HG03045 (cell line): ENCODE results near the gene MT1F.
"Not testable (repeated sequence)": the region's sequence is repeated elsewhere in the genome, so short reads cannot be mapped to it uniquely, and the experiment has no call there.

Source experiments
- ATAC-seq: cut with Tn5 transposase; IDR thresholded peaks from one replicate; pipeline ENCODE4 v1.9.1; 2021; ENCODE audit warnings: mild to moderate bottlenecking, moderate library complexity; ENCODE audit not compliant: unreplicated experiment

The MT1F gene

DNA sequence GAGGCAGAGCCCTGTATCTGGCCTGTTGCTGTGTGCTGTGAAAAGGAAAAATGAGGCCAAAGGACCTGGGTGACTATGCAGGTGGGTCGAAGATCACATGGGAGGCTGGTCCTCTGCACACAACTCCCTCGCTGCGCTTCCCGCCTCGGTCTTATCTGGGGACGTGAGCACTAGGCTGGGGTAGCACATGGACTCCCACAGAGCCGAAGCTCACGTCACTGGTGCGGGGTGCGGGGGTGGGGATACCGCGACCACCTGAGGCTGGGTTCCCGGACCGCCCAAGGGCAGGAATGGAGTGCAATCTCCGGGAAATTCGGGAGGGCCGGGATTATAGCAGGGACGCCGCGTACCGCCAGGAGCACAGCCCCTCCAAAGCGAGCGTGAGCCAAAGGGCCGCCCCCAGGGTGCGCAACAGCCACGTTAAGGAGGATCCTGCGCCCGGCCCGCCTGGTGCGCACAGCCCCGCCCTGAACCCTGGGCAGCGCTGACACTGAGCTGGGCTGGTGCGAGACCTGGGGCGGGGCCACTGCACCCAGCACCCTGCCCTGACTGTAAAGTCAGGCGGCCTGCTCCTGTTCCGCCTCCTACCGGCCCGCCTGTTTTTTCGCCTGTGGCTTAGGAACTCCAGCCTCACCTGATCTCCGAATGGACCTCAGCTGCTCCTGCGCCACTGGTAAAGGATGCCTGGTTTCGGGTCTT lies 14.5 kb upstream of the MT1F start:
- ATAC-seq, result peak; percentile 61

DNA sequence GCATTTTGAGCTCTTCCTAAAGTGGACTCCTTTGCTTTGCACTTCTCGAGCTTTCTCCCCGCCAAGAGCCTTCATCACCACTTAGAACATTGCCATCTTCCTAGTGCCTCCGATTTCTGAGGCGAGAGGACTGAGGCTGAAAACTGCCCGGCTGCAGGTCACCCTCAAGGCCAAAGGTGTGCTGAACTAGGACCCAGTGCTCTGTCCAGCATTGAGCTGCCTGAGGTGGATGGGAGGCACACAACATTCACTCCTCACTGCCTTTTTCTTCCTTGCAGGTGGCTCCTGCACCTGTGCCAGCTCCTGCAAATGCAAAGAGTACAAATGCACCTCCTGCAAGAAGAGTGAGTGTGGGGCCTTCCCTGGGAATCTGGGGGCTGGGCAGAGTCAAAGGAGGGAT lies 13.9 kb upstream of the MT1F start:
- no peak for ATAC-seq

DNA sequence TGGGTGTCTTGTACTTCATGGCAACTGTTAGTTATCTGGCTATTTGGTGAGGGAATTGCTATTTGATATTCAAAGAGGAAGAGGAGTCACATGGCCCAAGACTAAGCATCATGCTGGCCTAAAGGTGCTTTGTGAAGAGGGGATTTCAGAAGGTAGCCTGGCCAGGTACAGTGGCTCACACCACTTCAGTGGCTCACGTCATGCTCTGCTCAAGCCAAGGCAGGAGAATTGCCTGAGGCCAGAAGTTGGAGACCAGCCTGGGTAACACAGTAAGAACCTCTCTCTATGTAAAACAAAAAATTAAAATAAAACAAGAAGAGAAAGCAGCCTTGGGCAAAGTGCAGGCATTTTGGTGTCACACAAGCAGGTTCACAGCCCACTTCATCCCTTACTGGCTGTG lies 12.4 kb upstream of the MT1F start:
- no peak for ATAC-seq

DNA sequence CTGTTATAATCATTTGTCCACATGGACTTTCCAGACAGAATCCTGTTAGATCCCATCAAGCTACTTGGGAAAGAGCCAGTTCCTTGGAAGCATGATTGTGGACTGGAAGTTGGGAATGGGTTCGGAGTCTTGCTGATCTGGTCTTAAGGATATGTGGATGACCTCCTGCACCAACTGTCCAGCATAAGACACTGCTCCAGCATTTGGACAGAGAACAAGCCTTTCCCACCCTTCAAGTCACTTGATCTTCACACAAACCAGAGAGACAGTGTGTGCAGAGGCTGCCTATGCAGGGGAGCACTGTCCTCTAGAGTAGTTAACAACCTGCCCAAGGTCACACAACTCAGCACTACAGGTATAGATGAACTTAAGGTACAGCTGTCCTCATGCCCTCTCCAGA lies 11.9 kb upstream of the MT1F start:
- ATAC-seq, result no peak

DNA sequence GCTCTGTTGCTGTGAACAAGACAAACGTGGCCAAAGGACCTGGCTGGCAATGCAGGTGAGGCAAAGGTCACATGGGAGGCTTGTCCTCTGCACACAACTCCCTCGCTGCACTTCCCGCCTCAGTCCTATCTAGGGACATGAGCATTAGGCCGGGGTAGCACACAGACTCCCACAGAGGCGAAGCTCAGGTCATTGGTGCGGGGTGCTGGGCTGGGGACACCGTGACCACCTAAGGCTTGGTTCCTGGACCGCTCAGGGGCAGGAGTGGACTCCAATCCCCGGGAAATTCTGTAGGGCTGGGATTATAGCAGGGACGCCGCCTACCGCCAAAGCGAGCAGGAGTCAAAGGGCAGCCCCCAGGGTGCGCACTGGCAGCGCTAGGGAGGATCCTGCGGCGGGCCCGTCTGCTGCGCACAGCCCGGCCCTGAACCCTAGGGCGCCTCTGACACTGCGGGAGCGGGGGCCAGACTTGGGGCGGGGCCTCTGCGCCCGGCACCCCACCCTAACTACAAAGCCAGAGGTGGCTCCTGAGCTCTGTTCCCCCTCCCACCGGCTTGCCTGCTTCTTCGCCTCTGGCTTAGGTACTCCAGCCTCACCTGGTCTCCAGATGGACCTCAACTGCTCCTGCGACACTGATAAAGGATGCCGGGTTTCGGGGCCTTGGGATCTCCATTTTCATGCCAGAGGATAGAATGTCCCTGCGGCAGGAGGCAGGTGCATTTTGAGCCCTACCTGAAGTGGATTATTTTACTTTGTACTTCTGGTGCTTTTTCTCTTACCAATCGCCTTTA lies 9.9 kb upstream of the MT1F start:
- no peak for ATAC-seq

DNA sequence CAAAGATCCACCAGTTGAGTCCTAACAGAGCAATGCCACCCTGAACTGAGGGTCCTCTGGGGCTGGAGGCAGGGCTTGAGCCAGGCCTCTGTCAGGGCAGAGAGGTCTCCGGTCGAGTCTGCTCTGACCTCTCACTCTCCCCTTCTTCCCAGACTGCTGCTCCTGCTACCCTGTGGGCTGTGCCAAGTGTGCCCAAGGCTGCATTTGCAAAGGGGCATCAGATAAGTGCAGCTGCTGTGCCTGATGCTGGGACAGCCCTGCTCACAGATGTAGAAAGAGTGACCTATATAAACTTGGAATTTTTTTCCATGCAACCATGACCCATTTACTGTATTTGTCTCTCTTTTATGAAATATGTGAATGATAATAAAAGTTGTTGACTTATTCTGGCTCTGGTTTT lies 8.5 kb upstream of the MT1F start:
- no peak for ATAC-seq

DNA sequence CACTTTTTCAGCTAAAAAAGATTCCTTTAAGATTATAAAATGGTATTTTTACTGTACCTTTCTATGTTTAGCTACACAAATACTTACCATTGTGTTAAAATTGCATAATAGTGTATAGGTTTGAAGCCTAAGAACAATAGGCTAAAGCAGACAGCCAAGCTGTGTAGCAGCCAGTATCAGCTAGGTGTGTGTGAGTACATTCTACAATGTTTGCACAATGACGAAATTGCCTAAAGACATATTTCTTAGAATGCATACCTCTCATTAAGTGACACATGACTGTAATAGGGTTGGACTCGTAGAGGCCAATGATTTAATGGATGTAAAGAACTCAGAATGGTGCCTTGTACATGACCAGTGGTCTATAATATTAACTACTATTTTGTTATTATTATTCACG lies 7.9 kb upstream of the MT1F start:
- no peak for ATAC-seq

DNA sequence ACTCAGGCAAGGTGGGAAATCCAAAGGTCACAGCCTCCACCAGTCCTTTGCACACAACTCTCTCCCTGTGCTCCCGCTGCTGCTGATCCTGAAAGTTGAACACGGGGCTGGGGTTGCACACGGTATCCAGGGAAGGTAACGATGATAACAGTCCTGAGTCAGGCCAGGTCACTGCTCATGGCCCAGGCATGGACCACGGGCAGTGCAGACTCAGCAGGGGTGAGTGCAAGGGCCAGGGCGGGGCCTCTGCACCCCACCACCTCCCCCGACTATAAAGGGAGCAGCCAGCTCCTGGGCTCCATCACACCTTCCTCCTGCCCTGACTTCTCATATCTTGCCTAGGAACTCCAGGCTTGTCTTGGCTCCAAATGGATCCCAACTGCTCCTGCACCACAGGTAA lies 6.2 kb upstream of the MT1F start, which contains the start of gene MT1B:
Gene MT1B, plus strand, starts transcription at position 301 of the 400 bp plus-strand sequence. Its CDS starts 68 bp downstream, at position 369.
- ATAC-seq, result no peak

DNA sequence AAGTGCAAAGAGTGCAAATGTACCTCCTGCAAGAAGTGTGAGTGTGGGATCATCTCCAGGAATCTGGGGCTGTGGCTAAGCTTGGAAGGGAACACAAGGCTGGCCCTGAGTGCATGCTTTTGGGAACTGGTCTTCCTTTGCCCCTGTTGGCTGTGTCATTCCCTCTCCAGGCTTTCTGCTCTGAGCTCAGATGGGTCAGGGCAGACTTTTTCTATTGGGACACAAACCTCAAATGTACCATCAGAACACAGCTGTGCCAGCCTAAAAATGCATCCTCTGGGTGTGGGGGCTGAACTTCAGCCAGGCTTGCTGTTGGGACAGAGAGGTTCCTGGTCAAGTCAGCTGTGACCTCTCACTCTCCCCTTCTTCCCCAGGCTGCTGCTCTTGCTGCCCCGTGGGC lies 5.2 kb upstream of the MT1F start:
- ATAC-seq, result no peak

DNA sequence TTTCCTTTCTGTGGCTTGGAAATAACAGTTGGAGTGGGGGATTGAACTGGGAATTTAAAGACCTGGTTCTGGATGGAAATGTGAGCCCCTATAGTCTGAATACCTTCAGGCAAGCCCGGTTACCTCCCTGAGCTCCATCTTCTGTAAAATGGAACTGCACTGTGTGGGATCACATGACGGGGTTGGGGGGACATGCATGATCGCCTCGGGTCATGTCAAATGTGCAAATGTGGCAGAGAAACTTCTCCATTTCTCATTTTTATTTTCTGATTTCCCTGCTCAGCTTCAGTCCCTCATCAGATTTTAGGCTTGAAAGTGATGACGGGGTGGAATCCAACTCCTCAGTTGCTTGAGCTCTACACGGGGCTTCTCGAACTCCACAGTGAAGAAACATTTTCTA lies 4.5 kb upstream of the MT1F start:
- ATAC-seq, result no peak

DNA sequence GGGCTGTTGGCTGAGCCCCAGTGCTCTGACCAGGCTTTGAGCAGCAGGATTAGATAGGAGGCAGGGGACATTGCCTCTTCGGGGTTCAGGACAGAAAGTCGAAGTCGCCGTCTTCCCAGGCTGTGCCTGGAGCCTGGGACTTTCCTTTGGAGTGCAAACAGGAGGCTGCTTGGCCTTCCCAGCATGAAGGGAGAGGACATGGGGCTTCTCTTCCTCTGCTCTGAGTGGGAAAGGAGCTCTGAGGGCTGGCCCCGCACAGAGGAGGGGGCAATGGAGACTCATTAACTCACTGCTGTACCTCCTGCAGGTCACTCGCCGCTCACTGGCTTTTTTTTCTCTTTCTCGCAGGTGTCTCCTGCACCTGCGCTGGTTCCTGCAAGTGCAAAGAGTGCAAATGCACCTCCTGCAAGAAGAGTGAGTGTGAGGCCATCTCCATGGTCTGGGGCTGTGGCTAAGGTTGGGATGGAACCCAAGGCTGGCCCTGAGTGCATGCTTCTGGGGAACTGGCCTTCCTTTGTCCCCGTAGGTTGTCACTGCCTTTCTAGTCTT lies 642 bp downstream of the MT1F start:
- no peak for ATAC-seq

DNA sequence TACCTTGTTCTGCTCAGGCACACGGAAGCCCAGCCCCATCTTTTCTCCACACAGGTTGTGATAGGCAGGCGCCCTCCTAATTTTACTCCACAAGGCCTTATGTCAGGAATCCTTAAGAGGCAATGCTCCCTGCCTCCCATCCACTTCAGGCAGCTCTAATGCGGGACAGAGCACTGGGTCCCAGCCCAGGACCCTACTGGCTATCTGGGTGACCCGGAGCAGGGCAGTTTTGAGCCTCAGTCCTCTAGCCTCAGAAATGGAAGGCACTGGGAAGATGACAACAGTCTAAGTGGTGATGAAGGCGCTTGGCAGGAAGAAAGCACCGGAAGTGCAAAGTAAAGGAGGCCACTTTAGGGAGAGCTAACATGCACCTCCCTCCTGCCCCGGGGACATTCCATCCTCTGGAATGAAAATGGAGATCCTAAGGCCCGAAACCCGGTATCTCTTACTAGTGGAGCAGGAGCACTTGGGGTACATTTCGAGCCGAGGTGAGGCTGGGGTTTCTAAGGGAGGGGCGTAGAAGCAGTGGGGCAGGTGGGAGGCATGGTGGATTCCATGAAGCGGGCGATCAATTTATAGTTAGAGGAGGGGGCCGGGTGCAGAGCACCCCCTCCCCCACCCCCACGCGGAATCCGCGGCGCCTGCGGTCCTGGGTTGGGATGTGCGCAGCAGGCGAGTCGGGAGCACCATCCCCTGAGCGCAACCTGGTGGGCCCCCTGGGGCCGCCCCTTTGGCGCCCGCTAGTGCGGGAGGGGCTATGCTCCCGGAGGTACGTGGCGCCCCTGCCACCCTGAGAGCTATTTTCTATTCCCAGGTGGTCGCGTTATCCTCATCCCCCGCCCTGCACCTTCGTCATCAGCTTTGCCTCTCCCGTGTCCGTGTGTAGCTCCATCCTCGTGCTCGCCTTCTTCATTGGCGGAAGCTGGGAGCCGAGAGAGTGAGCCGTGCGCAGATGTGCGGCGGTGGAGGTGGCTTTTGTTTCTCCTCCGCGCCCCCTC lies 4.9 kb downstream of the MT1F start:
- ATAC-seq, result no peak

DNA sequence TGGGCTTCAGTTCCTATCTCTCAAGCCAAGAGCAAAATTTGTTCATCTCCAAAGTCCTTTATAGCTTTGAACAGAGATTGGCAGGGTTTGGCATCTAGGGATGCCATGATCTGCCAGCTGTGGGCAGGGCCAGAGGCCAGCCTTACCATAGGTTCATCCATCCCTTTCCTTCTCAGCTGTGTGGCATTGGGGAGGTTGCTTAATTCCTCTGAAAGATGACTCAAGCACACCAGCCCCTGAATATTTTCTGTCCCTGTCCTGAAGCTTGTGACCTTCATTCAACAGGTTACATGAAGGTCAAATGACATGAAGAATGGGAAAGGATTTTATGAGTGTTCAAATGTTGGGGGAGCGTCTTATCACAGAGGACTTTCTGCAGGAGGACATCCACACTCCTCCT lies 6.7 kb downstream of the MT1F start:
- ATAC-seq, result no peak

DNA sequence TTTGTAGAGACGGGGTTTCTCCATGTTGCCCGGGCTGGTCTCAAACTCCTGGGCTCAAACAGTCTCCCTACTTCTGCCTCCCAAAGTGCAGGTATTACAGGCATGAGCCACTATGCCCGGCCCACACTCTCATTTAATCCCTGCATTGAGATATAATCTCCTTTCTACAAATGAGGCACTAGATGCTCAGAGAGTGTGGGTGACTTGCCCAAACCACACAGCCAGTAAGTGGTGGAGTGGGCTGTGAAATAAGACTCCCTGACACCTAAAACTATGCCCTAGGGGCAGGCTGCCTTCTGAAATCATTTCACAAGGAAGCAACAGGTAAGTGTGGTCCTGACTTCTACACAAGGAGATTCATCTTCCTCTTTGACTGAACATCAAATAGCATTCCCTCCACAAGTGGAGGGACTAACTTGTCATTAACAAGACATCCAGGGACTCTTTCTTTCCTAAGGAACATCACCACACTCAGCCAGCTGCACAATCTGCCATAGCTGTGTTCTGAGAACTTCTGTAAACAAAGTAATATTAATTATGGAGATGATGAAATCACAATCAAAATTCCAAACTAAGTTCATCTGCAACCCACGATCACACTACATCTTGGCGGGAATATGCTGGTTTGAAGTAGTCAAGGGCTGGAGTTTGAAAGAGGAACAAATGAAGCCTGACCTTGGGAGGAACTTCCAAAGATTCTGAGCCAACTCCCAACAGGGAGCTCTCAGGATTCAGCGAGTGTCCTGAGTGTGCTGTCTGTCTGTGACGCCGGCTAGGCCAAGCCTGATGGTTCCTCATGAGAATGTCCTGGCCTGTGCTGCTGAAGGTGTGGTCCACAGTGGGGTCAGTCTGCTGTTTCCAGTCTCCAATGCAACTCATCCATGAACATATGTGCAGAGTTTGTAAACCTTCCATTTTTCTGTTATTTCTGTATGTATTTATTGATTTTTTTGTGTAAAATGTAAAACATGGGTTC lies 7.8 kb downstream of the MT1F start:
- not testable (repeated sequence) for ATAC-seq

DNA sequence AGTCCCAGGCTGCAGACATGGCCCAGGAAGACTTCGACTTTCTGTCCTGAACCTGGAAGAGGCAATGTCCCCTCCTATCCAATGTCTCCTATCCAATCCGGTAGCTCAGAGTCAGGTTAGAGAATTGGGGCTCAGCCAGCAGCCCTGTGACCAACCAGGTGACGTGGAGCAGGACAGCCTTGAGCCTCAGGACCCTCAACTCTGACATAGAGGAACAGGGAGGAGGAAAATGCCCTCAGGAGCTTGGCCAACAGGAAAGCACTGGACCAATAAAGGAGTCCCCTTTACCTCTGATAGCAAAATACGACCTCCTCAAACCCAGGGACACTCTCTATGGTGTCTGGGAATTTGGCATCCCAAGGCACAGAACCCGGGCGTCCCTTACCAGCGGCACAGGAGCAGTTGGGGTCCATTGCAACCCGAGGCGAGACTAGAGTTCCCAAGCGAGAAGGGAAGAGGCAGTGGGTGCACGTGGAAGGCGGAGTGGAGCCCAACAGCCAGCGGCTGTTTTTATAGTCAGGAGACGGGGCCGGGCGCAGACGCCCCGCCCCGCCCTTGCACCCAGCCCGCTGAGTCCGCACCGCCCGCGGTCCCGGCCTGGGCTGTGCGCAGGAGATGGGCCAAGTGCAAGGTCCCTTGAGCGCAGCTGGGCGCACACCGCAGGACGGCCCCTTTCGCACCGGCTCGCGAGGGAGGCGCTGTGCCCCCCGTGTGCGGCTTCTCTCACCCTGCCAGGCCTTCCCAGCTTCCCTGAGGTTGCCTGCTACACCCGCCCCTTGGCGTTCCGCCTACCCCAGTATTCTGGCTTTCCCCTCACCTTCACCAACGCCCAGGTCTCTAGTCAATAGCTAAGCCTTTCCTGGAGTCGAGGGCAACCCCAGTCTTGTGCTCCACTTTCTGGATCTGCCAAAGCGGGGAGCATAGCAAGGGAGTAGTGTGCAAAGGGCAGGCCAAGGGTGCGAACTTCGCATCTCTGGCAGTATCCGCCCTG lies 10.1 kb downstream of the MT1F start, which contains the start of gene MT1G:
Gene MT1G, minus strand, starts transcription at position 485 of the 991 bp plus-strand sequence. Its CDS starts 72 bp downstream, at position 413.
- no peak for ATAC-seq

DNA sequence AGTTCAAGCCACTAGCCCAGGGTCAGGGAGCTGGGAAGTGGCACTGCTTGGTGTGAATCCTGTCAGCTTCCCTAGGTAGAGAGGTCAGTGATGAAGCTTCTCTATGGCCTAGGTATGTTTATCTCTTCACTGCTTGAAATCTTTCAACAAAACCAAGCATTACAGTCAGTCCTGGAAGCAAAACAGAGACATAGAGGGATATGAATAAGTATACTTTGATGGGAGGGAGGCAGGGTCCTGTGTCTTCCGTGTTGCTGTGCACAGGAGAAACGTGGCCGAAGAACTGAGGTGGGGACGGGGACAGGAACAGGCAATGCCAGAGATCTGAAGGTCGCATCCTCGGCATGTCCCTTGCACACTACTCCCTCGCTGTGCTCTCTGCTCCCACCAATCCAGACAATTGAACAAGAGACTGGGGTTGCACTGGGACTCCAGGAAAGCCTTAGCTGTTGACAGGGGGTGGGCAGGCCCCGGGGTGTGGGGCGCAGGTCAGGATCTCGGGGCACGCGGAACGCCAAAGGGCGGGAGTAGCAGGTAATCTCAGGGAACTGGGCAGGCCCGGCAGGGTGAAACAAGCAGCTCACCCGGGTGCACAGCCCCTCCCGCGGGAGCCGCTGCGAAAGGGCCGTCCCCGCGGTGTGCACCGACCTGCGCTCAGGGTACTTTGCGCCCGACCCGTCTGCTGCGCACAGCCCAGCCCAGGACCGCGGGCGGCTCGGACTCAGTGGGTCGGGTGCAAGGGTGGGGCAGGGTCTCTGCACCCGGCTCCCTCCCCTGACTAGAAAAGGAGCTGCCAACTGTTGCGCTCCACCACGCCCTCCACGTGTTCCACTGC lies 11.5 kb downstream of the MT1F start, which contains the start of gene MT1H:
Gene MT1H, plus strand, starts transcription at position 810 of the 835 bp plus-strand sequence. CDS start 71 bp downstream, outside the sequence.
- no peak for ATAC-seq

DNA sequence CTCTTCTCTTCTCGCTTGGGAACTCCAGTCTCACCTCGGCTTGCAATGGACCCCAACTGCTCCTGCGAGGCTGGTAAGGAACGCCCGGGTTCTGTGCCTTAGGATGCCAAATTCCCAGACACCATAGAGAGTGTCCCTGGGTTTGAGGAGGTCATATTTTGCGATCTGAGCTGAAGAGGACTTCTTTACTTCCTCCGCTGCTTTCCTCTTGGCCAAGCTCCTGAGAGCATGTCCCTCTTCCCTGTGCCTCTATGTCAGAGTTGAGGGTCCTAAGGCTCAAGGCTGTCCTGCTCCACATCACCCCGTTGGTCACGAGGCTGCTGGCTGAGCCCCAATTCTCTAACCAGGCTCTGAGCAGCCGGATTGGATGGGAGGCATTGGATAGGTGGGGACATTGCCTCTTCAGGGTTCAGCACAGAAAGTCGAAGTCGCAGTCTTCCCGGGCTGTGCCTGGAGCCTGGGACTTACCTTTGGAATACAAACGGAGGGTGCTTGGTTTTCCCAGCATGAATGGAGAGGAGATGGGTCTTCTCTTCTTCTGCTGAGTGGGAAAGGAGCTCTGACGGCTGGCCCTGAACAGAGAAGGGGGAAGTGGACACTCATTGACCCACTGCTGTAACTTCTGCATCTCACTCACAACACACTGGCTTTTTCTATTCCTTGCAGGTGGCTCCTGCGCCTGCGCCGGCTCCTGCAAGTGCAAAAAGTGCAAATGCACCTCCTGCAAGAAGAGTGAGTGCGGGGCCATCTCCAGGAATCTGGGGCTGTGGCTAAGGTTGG lies 12.3 kb downstream of the MT1F start:
- ATAC-seq, result no peak
